K562 (cell line): ENCODE results near the gene CGREF1. TPM values are rescaled to one million over a fixed set of nuclear protein-coding genes. Genes with fewer than 3 reads are reported as not detected.

ENCODE experiments used
- ATAC-seq: fragments of 200-7000 bp; cut with Tn5 transposase; 3 replicates; pipeline ENCODE4 v1.9.1; 2020; ENCODE audit warnings: moderate library complexity
- BruUV-seq: library from RNA; stranded (reverse); fragments of 400-500 nt; replicated peaks from 2 replicates; lab custom pipeline; 2021; lab: Mats Ljungman, UMichigan
- CTCF ChIA-PET: fragments of 300-600 bp; formaldehyde crosslinking; extraction: SDS; loops from one replicate; lab custom pipeline; 2021; ENCODE audit warnings: low intra/inter-chr PET ratio; lab: Yijun Ruan, JAX
- POLR2A ChIA-PET: fragments of 300-600, 350-650 bp; sonication (Branson Sonifier 250); formaldehyde crosslinking; extraction: SDS; loops from one replicate; lab custom pipeline; 2021; ENCODE audit warnings: antibody characterized with exemption, inconsistent platforms; lab: Yijun Ruan, JAX
- DNase-seq, 4 experiments: peaks; one replicate each; pipeline versions ENCODE4 v3.0.0 to v3.0.0-alpha.2; 2011 to 2018; ENCODE audit warnings: low spot score in 3 of 4, mixed read lengths in 3 of 4; ENCODE audit errors: extremely low read depth in 1 of 4
- FAIRE-seq: peaks from 2 replicates; lab custom pipeline; 2011; peaks lifted over from hg19 to GRCh38; lab: Jason Lieb, UNC
- H2AFZ ChIP-seq: 2 replicates; pipeline ENCODE4 v1.6.0; 2011; ENCODE audit warnings: low read depth, low read length, control low read depth, inconsistent platforms
- H3K27ac ChIP-seq: fragments of 200-600 bp; 3 replicates; pipeline ENCODE4 v1.8.0; 2011; ENCODE audit warnings: low read depth, mild to moderate bottlenecking, control low read depth, inconsistent platforms, low read length, moderate library complexity, mixed read lengths; ENCODE audit errors: extremely low read depth
- H3K27me3 ChIP-seq, 2 experiments: fragments of 300-600 bp in 1 of 2; 2 replicates in 1 of 2; 3 replicates in 1 of 2; pipeline versions ENCODE4 v1.6.0 to v1.8.0; 2011; ENCODE audit warnings: inconsistent platforms in 2 of 2, low read length in 2 of 2, mild to moderate bottlenecking in 1 of 2, mixed read lengths in 1 of 2, moderate library complexity in 1 of 2; ENCODE audit not compliant: control insufficient read depth in 2 of 2, insufficient read depth in 2 of 2
- H3K36me3 ChIP-seq: fragments of 300-600 bp; 3 replicates; pipeline ENCODE4 v1.8.0; 2011; ENCODE audit warnings: mild to moderate bottlenecking, low read length, inconsistent platforms; ENCODE audit not compliant: control insufficient read depth, insufficient read depth
- H3K4me1 ChIP-seq, 2 experiments: fragments of 200-600 bp in 1 of 2; replicated peaks in 1 of 2; 2 replicates in 1 of 2; 3 replicates in 1 of 2; pipeline versions ENCODE4 v1.5.1 to v1.8.0; 2011; ENCODE audit warnings: inconsistent platforms in 2 of 2, low read length in 2 of 2, mild to moderate bottlenecking in 1 of 2, mixed read lengths in 1 of 2, moderate library complexity in 1 of 2; ENCODE audit not compliant: control insufficient read depth in 2 of 2, insufficient read depth in 2 of 2
- H3K4me2 ChIP-seq: 2 replicates; pipeline ENCODE4 v1.6.1; 2011; ENCODE audit warnings: low read length, control low read depth, inconsistent platforms, mixed read lengths; ENCODE audit not compliant: insufficient read depth
- H3K4me3 ChIP-seq: fragments of 200-600 bp; sonication (generic), shearing (Covaris generic); 2 replicates; pipeline ENCODE4 v1.5.1; 2016; ENCODE audit warnings: control low read depth, inconsistent platforms
- H3K79me2 ChIP-seq: fragments of 200-600 bp; 3 replicates; pipeline ENCODE4 v1.8.0; 2011; ENCODE audit warnings: low read length, inconsistent platforms; ENCODE audit not compliant: control insufficient read depth, insufficient read depth
- H3K9ac ChIP-seq, 2 experiments: 2 replicates each; pipeline versions ENCODE4 v1.6.0 to v1.6.1; 2011; ENCODE audit warnings: low read depth in 2 of 2, low read length in 2 of 2, control low read depth in 1 of 2, inconsistent platforms in 1 of 2, mild to moderate bottlenecking in 1 of 2, mixed read lengths in 1 of 2; ENCODE audit not compliant: insufficient read depth in 1 of 2
- H3K9me1 ChIP-seq: one replicate; pipeline ENCODE4 v1.6.0; 2011; ENCODE audit warnings: inconsistent platforms, mild to moderate bottlenecking, low read length, moderate library complexity; ENCODE audit not compliant: control insufficient read depth, insufficient read depth
- H3K9me3 ChIP-seq: replicated peaks from 2 replicates; pipeline ENCODE4 v1.5.1; 2011; ENCODE audit warnings: low read depth, low read length, inconsistent platforms; ENCODE audit not compliant: control insufficient read depth, insufficient read depth
- H4K20me1 ChIP-seq: replicated peaks from 2 replicates; pipeline ENCODE4 v1.6.1; 2011; ENCODE audit warnings: low read length, inconsistent platforms, mixed read lengths; ENCODE audit not compliant: control insufficient read depth, insufficient read depth
- ARID4B ChIP-seq: sonication (generic); formaldehyde crosslinking; IDR thresholded peaks from 2 replicates; pipeline ENCODE4 v1.8.0; 2022; ENCODE audit warnings: mild to moderate bottlenecking, missing genetic modification reagents
- CEBPB ChIP-seq: fragments of 450-650 bp; IDR thresholded peaks from 2 replicates; pipeline ENCODE4 v1.6.1; 2016; ENCODE audit warnings: missing genetic modification characterization, missing compliant biosample characterization
- CTCF ChIP-seq, 3 experiments: IDR thresholded peaks in 2 of 3; conservative IDR thresholded peaks in 1 of 3; 2 replicates each; pipeline ENCODE4 v1.5.1; 2011 to 2012; ENCODE audit warnings: low read length in 3 of 3, mild to moderate bottlenecking in 3 of 3, control low read depth in 2 of 3, improper control_type of control experiment in 1 of 3, inconsistent platforms in 1 of 3, low read depth in 1 of 3, mixed read lengths in 1 of 3, moderate library complexity in 1 of 3; ENCODE audit not compliant: insufficient read depth in 2 of 3
- DACH1 ChIP-seq: fragments of 450-650 bp; IDR thresholded peaks from 2 replicates; pipeline ENCODE4 v1.6.1; 2018; ENCODE audit not compliant: partially characterized antibody
- EGR1 ChIP-seq: fragments of 450-650 bp; conservative IDR thresholded peaks from 2 replicates; pipeline ENCODE4 v1.6.1; 2017; ENCODE audit warnings: mild to moderate bottlenecking
- FOXA1 ChIP-seq: fragments of 450-650 bp; IDR thresholded peaks from 2 replicates; pipeline ENCODE4 v1.6.1; 2016; ENCODE audit warnings: mild to moderate bottlenecking, borderline replicate concordance
- MEF2A ChIP-seq: IDR thresholded peaks from 2 replicates; pipeline ENCODE4 v1.6.1; 2011; ENCODE audit warnings: low read depth, mild to moderate bottlenecking, low read length, moderate library complexity; ENCODE audit not compliant: control insufficient read depth
- POLR3G ChIP-seq: IDR thresholded peaks from 2 replicates; pipeline ENCODE4 v1.6.1; 2011; ENCODE audit not compliant: insufficient read length, insufficient replicate concordance; ENCODE audit errors: extremely low read depth
- PRMT5 ChIP-seq: sonication (generic); formaldehyde crosslinking; IDR thresholded peaks from 2 replicates; pipeline ENCODE4 v1.5.0; 2020; ENCODE audit warnings: missing genetic modification reagents
- SREBF2 ChIP-seq: sonication (generic); formaldehyde crosslinking; IDR thresholded peaks from 2 replicates; pipeline ENCODE4 v1.4.0; 2020; ENCODE audit warnings: mild to moderate bottlenecking, missing genetic modification reagents
- ZBTB9 ChIP-seq: fragments of 450-650 bp; formaldehyde crosslinking; IDR thresholded peaks from 2 replicates; pipeline ENCODE4 v1.4.0; 2020; ENCODE audit warnings: mild to moderate bottlenecking, moderate library complexity
- ZFP1 ChIP-seq: fragments of 450-650 bp; formaldehyde crosslinking; IDR thresholded peaks from 2 replicates; pipeline ENCODE4 v1.4.0; 2020; ENCODE audit warnings: mild to moderate bottlenecking, mixed read lengths
- ZNF764 ChIP-seq: fragments of 250-450 bp; sonication (Bioruptor Pico); IDR thresholded peaks from 2 replicates; pipeline ENCODE4 v1.4.0; 2020; ENCODE audit warnings: low read depth, mild to moderate bottlenecking, moderate library complexity
- WGBS: fragments of 100-300 bp; shearing (Covaris generic); methylation state at CpG from one replicate; pipeline ENCODE4 v1.1.6; 2016; ENCODE audit warnings: low coverage, mixed read lengths; ENCODE audit not compliant: insufficient coverage; ENCODE audit errors: missing lambda C conversion rate; 5-methylcytosine and 5-hydroxymethylcytosine counted together
- in situ Hi-C: fragments of 300-500 bp; cut with MboI; formaldehyde crosslinking; loops from 4 replicates; pipeline ENCODE4 v1.15.0; 2018; ENCODE audit warnings: inconsistent platforms, mixed read lengths
- intact Hi-C: fragments of 100-400 bp; cut with micrococcal nuclease; formaldehyde crosslinking; loops from 2 replicates; pipeline ENCODE4 v1.14.2; 2022
- polyA plus RNA-seq, 8 experiments: library from polyadenylated mRNA; depleted of rRNA in 4 of 8; stranded (reverse) in 5 of 8; unstranded in 3 of 8; fragments of >200 nt; fragmentation: Nextera tagmentation in 2 of 8; fragmentation: Illumina TruSeq in 1 of 8; extraction: Ambion mirVana in 2 of 8; extraction: Trizol in 1 of 8; gene quantifications; 2 replicates each; pipeline versions ENCODE4 v1.2.1 to v1.2.3, GENCODE V29; 2011 to 2014; ENCODE audit warnings: inconsistent platforms in 1 of 8, missing spikeins in 1 of 8
- total RNA-seq, 7 experiments: library from RNA; depleted of rRNA in 6 of 7; stranded (reverse); fragments of >200 nt in 6 of 7; fragmentation: Illumina TruSeq in 2 of 7; extraction: Trizol in 2 of 7; gene quantifications; 2 replicates each; pipeline versions ENCODE4 v1.2.1 to v1.2.3, GENCODE V29; 2011 to 2021; ENCODE audit warnings: low replicate concordance in 1 of 7

The CGREF1 gene
- total and polyA plus RNA-seq, 9 of the 15 experiments (the other 6 are each of a cell fraction or from before 2014, with no cell fraction given) = 0.07 to 0.50 (median 0.37) TPM

GRCh38 chr2:27069961-27070618 lies 48.8 kb downstream of the CGREF1 start:
- H3K79me2 ChIP-seq = peaks cover 29% of the 10 kb centered on the region
- ChIA-PET CTCF (no interaction called here), POLR2A (interaction anchor here (9.0 kb wide), 1 partner anchor 15 kb away, joined by 112 read pairs; the partner anchor contains the start of gene AGBL5)
- intact Hi-C loops = no loop called here
- peaks cover 36 to 37% of the 10 kb centered on the region in 2 experiments for H3K4me1 ChIP-seq
- H4K20me1 ChIP-seq = no peaks in the 10 kb centered on the region
- no peaks in the 10 kb centered on the region for H3K9me1 ChIP-seq
- H3K27ac ChIP-seq = peak overlapping the region; percentile 86; the same call in 2 of the 3 replicates
- H3K36me3 ChIP-seq = peaks cover 47% of the 10 kb centered on the region
- FAIRE-seq = no peak
- H3K9me3 ChIP-seq = no peaks in the 10 kb centered on the region
- H3K4me2 ChIP-seq = peak overlapping the region; percentile 98
- in situ Hi-C loops = no loop called here
- no peak overlapping the region for H2AFZ ChIP-seq
- no TSS peak for BruUV-seq
- no peak for DNase-seq
- 83% methylated on average over 8 of the region's 8 CpGs for WGBS
- peak overlapping the region; percentile 90 to 99 for H3K9ac ChIP-seq
- no peak for ATAC-seq
- no peaks in the 10 kb centered on the region for H3K27me3 ChIP-seq
- H3K4me3 ChIP-seq = peak overlapping the region; percentile 82
- no peak for TF ChIP-seq CEBPB (tag)
- TF ChIP-seq CTCF (IDR thresholded peaks at IDR 0.05 in 2 of 3, conservative IDR thresholded peaks at IDR 0.05 in 1 of 3; ENCODE audit: insufficient read depth in 2 of 3, low read depth in 1 of 3, low read length in 3 of 3) = no peak
- no peak for TF ChIP-seq ZFP1 (CRISPR knock-in tag)
- TF ChIP-seq POLR3G = no peak
- TF ChIP-seq PRMT5 (CRISPR knock-in tag) = no peak
- no peak for TF ChIP-seq FOXA1
- TF ChIP-seq DACH1 = no peak
- TF ChIP-seq EGR1 = no peak
- no peak for TF ChIP-seq ZBTB9 (CRISPR knock-in tag)
- TF ChIP-seq MEF2A = no peak
- no peak for TF ChIP-seq ZNF764
- no peak for TF ChIP-seq ARID4B (CRISPR knock-in tag)
- TF ChIP-seq SREBF2 (CRISPR knock-in tag) = no peak
